CD14-positive monocyte (primary cell): ENCODE results near the gene ATP5MC3. TPM values are rescaled to one million over a fixed set of nuclear protein-coding genes. Genes with fewer than 3 reads are reported as not detected.
"Not testable (repeated sequence)": the region's sequence is repeated elsewhere in the genome, so short reads cannot be mapped to it uniquely, and the experiment has no call there.

Source experiments
- DNase-seq, 3 donors: peaks; one replicate each; pipeline ENCODE4 v3.0.0-alpha.2; 2011 to 2022
- H2AFZ ChIP-seq: 2 replicates; pipeline ENCODE4 v1.6.0; 2012; ENCODE audit warnings: mild to moderate bottlenecking, low read depth, low read length, inconsistent platforms; ENCODE audit not compliant: insufficient read depth, poor library complexity, severe bottlenecking
- H3K27ac ChIP-seq, 2 donors: 1 replicate in 1 of 2; 2 replicates in 1 of 2; pipeline ENCODE4 v1.5.1; 2012 to 2013; ENCODE audit warnings: low read length in 2 of 2, control low read depth in 1 of 2, inconsistent platforms in 1 of 2, low read depth in 1 of 2, mild to moderate bottlenecking in 1 of 2
- H3K27me3 ChIP-seq, 2 donors: one replicate each; pipeline versions ENCODE4 v1.6.0 to v1.6.1; 2011 to 2013; ENCODE audit warnings: low read length in 2 of 2; ENCODE audit not compliant: control insufficient read depth in 2 of 2, insufficient read depth in 2 of 2
- H3K36me3 ChIP-seq, 2 donors: replicated peaks in 1 of 2; 1 replicate in 1 of 2; 2 replicates in 1 of 2; pipeline versions ENCODE4 v1.5.1 to v1.6.1; 2012 to 2013; ENCODE audit warnings: low read length in 2 of 2, control low read depth in 1 of 2, inconsistent platforms in 1 of 2, mild to moderate bottlenecking in 1 of 2; ENCODE audit not compliant: insufficient read depth in 2 of 2, control insufficient read depth in 1 of 2
- H3K4me1 ChIP-seq, 2 donors: 1 replicate in 1 of 2; 2 replicates in 1 of 2; pipeline versions ENCODE4 v1.5.1 to v1.6.1; 2012 to 2013; ENCODE audit warnings: low read length in 2 of 2, control low read depth in 1 of 2, inconsistent platforms in 1 of 2, mild to moderate bottlenecking in 1 of 2, moderate library complexity in 1 of 2; ENCODE audit not compliant: insufficient read depth in 2 of 2, control insufficient read depth in 1 of 2
- H3K4me2 ChIP-seq: replicated peaks from 2 replicates; pipeline ENCODE3; 2012; ENCODE audit warnings: low read length, moderate library complexity, mild to moderate bottlenecking; ENCODE audit not compliant: poor library complexity, severe bottlenecking; ENCODE audit errors: extremely low read depth
- H3K4me3 ChIP-seq, 3 experiments: fragments of 200-600 bp in 1 of 3; sonication (generic) in 1 of 3; replicated peaks in 1 of 3; 1 replicate in 2 of 3; 2 replicates in 1 of 3; pipeline ENCODE4 v1.5.1; 2011 to 2013; ENCODE audit warnings: low read length in 3 of 3, mild to moderate bottlenecking in 3 of 3, control low read depth in 2 of 3, low read depth in 2 of 3, inconsistent platforms in 1 of 3, moderate library complexity in 1 of 3
- H3K79me2 ChIP-seq: 2 replicates; pipeline ENCODE4 v1.6.0; 2012; ENCODE audit warnings: mild to moderate bottlenecking, control low read depth, inconsistent platforms, low read length, moderate library complexity; ENCODE audit not compliant: insufficient read depth
- H3K9ac ChIP-seq: 2 replicates; pipeline ENCODE4 v1.6.0; 2017; ENCODE audit warnings: low read length, mild to moderate bottlenecking; ENCODE audit not compliant: insufficient read depth, poor library complexity, severe bottlenecking
- H3K9me3 ChIP-seq, 2 donors: replicated peaks in 1 of 2; 1 replicate in 1 of 2; 2 replicates in 1 of 2; pipeline versions ENCODE4 v1.5.1 to v1.6.1; 2012 to 2013; ENCODE audit warnings: low read length in 2 of 2, control low read depth in 1 of 2; ENCODE audit not compliant: control insufficient read depth in 1 of 2, insufficient read depth in 1 of 2
- H4K20me1 ChIP-seq: 2 replicates; pipeline ENCODE4 v1.6.0; 2012; ENCODE audit warnings: mild to moderate bottlenecking, low read length, control low read depth, moderate library complexity; ENCODE audit not compliant: insufficient read depth
- H3K27ac Mint-ChIP-seq, 7 donors: one replicate each; pipeline ENCODE4 v1.8.0; 2020; ENCODE audit warnings: mild to moderate bottlenecking in 7 of 7, mixed read lengths in 7 of 7, moderate library complexity in 6 of 7, inconsistent platforms in 2 of 7
- H3K27me3 Mint-ChIP-seq, 3 donors: one replicate each; pipeline ENCODE4 v1.8.0; 2021 to 2022; ENCODE audit warnings: low read depth in 3 of 3, mild to moderate bottlenecking in 3 of 3, mixed read lengths in 3 of 3, moderate library complexity in 3 of 3, inconsistent platforms in 1 of 3
- H3K36me3 Mint-ChIP-seq, 2 donors: one replicate each; pipeline ENCODE4 v1.8.0; 2020; ENCODE audit warnings: mixed read lengths in 2 of 2, inconsistent platforms in 1 of 2, mild to moderate bottlenecking in 1 of 2
- H3K4me1 Mint-ChIP-seq: one replicate; pipeline ENCODE4 v1.8.0; 2020; ENCODE audit warnings: mild to moderate bottlenecking, mixed read lengths
- H3K4me3 Mint-ChIP-seq, 2 donors: one replicate each; pipeline ENCODE4 v1.8.0; 2020; ENCODE audit warnings: mild to moderate bottlenecking in 2 of 2, mixed read lengths in 2 of 2, moderate library complexity in 1 of 2
- H3K9me3 Mint-ChIP-seq, 7 donors: one replicate each; pipeline ENCODE4 v1.8.0; 2020 to 2022; ENCODE audit warnings: mixed read lengths in 7 of 7, mild to moderate bottlenecking in 6 of 7, moderate library complexity in 6 of 7, inconsistent platforms in 2 of 7
- WGBS: methylation state at CpG from one replicate; pipeline ENCODE4 v1.1.5; 2013; ENCODE audit warnings: missing lambda C conversion rate; ENCODE audit not compliant: insufficient coverage; 5-methylcytosine and 5-hydroxymethylcytosine counted together
- intact Hi-C, 2 donors: fragments of 100-400 bp; cut with micrococcal nuclease; formaldehyde crosslinking; loops; one replicate each; pipeline versions ENCODE4 v1.15.0 to v1.15.1; 2023
- polyA minus RNA-seq: library from RNA; depleted of rRNA, polyadenylated mRNA; stranded (reverse); fragments of >200 nt; gene quantifications from 2 replicates; pipeline ENCODE4 v1.2.3, GENCODE V29; 2012
- polyA plus RNA-seq, 3 donors: library from polyadenylated mRNA; depleted of rRNA in 1 of 3; unstranded in 2 of 3; stranded (reverse) in 1 of 3; fragments of 300-500 nt in 2 of 3; fragments of >200 nt in 1 of 3; fragmentation: Illumina TruSeq in 2 of 3; gene quantifications; 1 replicate in 2 of 3; 2 replicates in 1 of 3; pipeline ENCODE4 v1.2.3, GENCODE V29; 2012 to 2021
- total RNA-seq, 12 experiments: library from RNA in 1 of 12; stranded (reverse) in 1 of 12; fragments of 120-200 nt in 1 of 12; gene quantifications; one replicate each; pipeline ENCODE4 v1.2.4 and lab custom pipeline; 2013 to 2026; ENCODE audit warnings: mixed read lengths in 6 of 12, inconsistent platforms in 1 of 12
- TF ChIP-seq, protein P1 (sequence below): fragments of 200-600 bp; IDR thresholded peaks from one replicate; pipeline ENCODE4 v1.8.0; 2022; ENCODE audit warnings: antibody characterized with exemption, mild to moderate bottlenecking

The ATP5MC3 gene
- total RNA-seq (2013), result 105 TPM
- polyA plus RNA-seq, result 100 to 1,000 TPM; 139 to 533 (median 493) TPM
- polyA minus RNA-seq, result 26.3 and 48.4 TPM in 2 replicates
- total RNA-seq (lab: John Stamatoyannopoulos, UW), result 8.8 to 52.8 (median 42.2) reads per million in 11 experiments

DNA sequence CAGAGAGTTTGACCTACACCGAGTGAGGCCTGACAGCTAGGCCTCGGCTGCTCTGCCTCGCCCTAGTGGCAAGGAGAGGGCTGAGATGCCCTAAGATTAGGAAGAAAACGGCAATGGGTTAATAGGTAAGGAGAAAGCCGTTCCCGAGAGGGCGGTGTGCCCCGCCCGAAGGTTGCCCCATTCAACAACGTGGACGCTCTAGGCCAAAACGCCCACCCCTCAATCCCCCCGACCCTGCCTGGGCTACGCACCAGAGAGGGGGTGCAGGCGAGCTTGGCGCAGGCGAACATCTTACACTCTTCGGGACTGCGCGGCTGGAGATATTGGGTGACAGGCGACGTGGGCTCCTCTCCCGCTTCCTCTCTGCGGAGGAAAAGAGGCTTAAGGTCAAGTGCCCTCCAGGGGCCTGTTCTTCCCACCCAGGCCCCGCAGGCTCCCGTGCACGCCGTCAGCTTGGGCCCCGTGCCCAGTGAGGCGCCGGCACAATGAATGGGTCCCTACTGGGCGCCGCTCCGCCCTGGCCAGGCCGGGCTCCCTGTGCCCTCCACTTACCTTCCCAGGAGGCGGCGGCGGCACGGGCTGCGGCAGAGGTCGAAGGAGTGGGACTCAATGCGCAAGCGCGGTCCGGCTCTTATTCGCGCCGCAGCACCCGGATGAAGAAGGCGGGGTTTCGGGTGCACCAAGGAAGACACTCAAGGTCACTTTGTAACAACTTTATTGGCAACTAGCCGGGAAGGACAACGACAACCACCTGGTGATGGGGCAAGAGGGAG is at the start of gene ATP5MC3:
TSS of gene ATP5MC3 (minus strand) at position 607 of the 773 bp plus-strand sequence. CDS start at position 290, 317 bp downstream.
- DNase-seq, result peak; percentile 88 to 89 (median 89)
- Histone ChIP-seq H3K27ac (peak within 1 kb of the TSS; percentile 76 to 91), H3K9me3 (no peaks in the 10 kb centered on the region), H3K4me3 (peak within 1 kb of the TSS; percentile 76 to 93 (median 80)), H3K9ac (peak within 1 kb of the TSS; percentile 87), H3K27me3 (no peaks in the 10 kb centered on the region), H3K4me1 (peaks cover 12 to 17% of the 10 kb centered on the region in 2 donors), H3K36me3 (peaks cover 36 to 38% of the 10 kb centered on the region in 2 donors), H2AFZ (peak within 1 kb of the TSS; percentile 92), H3K4me2 (peak within 1 kb of the TSS; percentile 90), H3K79me2 (peaks cover 54% of the 10 kb centered on the region), H4K20me1 (peaks cover 42% of the 10 kb centered on the region)
- Mint-ChIP-seq H3K4me1 (peaks cover 16% of the 10 kb centered on the region), H3K27ac (peak within 1 kb of the TSS; percentile 88 to 95 (median 93)), H3K27me3 (no peaks in the 10 kb centered on the region), H3K36me3 (peaks cover 35% of the 10 kb centered on the region in 2 donors), H3K9me3 (peaks cover 0 to 4% (median 2%) of the 10 kb centered on the region in 7 donors), H3K4me3 (peak within 1 kb of the TSS; percentile 87 to 96)
- TF ChIP-seq, protein P1, sequence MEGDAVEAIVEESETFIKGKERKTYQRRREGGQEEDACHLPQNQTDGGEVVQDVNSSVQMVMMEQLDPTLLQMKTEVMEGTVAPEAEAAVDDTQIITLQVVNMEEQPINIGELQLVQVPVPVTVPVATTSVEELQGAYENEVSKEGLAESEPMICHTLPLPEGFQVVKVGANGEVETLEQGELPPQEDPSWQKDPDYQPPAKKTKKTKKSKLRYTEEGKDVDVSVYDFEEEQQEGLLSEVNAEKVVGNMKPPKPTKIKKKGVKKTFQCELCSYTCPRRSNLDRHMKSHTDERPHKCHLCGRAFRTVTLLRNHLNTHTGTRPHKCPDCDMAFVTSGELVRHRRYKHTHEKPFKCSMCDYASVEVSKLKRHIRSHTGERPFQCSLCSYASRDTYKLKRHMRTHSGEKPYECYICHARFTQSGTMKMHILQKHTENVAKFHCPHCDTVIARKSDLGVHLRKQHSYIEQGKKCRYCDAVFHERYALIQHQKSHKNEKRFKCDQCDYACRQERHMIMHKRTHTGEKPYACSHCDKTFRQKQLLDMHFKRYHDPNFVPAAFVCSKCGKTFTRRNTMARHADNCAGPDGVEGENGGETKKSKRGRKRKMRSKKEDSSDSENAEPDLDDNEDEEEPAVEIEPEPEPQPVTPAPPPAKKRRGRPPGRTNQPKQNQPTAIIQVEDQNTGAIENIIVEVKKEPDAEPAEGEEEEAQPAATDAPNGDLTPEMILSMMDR, result no peak
- under 1% methylated on average over 46 of the region's 53 CpGs for WGBS
- intact Hi-C loops, result no loop called here

DNA sequence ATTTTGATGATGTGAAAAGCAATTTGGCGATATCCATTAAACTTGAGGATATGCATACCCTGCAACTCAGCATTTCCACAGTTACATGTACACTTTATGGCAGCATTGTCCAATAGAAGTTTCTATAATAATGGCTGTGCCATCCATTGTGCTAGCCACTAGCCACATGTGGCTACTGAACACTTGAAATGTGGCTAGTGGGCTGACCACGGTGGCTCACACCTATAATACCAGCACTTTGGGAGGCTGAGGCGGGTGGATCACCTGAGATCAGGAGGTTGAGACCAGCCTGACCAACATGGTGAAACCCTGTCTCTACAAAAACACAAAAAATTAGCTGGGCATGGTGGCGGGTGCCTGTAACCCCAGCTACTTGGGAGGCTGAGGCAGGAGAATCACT is 47.1 kb upstream of the ATP5MC3 start:
- H3K36me3 ChIP-seq, H3K4me3 ChIP-seq, H4K20me1 ChIP-seq, H3K36me3 Mint-ChIP-seq, DNase-seq, H3K9ac ChIP-seq, H3K27ac ChIP-seq, H3K4me3 Mint-ChIP-seq, H3K9me3 Mint-ChIP-seq, H3K4me2 ChIP-seq, H3K9me3 ChIP-seq, H3K4me1 Mint-ChIP-seq, H2AFZ ChIP-seq, H3K79me2 ChIP-seq, H3K4me1 ChIP-seq, H3K27me3 ChIP-seq, H3K27ac Mint-ChIP-seq, intact Hi-C loops: not testable (repeated sequence)
- 89% methylated on average over 1 of the region's 4 CpGs for WGBS
- H3K27me3 Mint-ChIP-seq, result peaks cover 9 to 18% (median 10%) of the 10 kb centered on the region in 3 donors
